ENCODE data around the gene SCAMP3. TPM values are rescaled to one million over a fixed set of nuclear protein-coding genes. Genes with fewer than 3 reads are reported as not detected.
A peak's percentile ranks its signal among the peaks of the same experiment; 100 is the strongest.
"Not testable (repeated sequence)": the region's sequence is repeated elsewhere in the genome, so short reads cannot be mapped to it uniquely, and the experiment has no call there.

The SCAMP3 gene
- total and polyA plus RNA-seq, 10 of the 15 experiments (the other 5 are each of a cell fraction or from before 2014, with no cell fraction given): 17.2 to 133 (median 87.3) TPM

DNA sequence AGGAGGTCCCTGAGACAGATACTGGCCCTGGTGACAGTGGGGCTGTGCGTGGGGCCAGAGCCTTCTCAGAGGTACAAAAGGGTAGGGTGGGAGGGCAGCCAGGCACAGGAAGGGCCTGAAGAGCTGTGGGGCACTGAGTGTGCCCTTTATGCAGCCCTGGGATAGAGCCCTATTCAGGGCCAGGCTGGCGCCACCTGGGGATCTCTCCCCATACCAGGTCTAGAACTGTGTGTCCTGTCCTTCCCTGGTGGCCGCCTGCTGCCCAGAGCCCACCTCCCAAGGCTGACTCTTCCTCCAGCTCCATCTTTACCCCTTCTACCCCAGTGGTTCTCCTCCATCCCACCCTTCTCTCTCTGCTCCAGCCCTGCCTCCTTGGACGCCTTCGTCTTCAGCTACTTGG, 28.7 kb downstream of the SCAMP3 start:
- H3K27me3 ChIP-seq (replicated peaks in 1 of 2; ENCODE audit: control insufficient read depth in 2 of 2, insufficient read depth in 2 of 2, low read length in 1 of 2); H3K9ac ChIP-seq (ENCODE audit: control insufficient read depth, insufficient read depth, low read length); H2AFZ ChIP-seq (ENCODE audit: control insufficient read depth, low read depth, low read length); FAIRE-seq; intact Hi-C loops (cut with micrococcal nuclease; ENCODE audit: unreplicated experiment); BruUV-seq (replicated peaks); POLR2A ChIA-PET; H3K36me3 ChIP-seq (ENCODE audit: control insufficient read depth in 2 of 2, insufficient read depth in 2 of 2, low read length in 1 of 2); in situ Hi-C loops (cut with MboI); SMC1A ChIA-PET (ENCODE audit: uncharacterized antibody, unreplicated experiment); H3K9me3 ChIP-seq (replicated peaks; ENCODE audit: control insufficient read depth, insufficient read depth, low read length); H3K4me3 ChIP-seq; DNase-seq (ENCODE audit: low read depth, low spot score); H3K79me2 ChIP-seq (ENCODE audit: control insufficient read depth, insufficient read depth, low read length); H3K4me1 ChIP-seq (ENCODE audit: control insufficient read depth, insufficient read depth, low read length); H3K27ac ChIP-seq (ENCODE audit: control insufficient read depth, insufficient read depth); RAD21 ChIA-PET (ENCODE audit: unreplicated experiment); H3K4me2 ChIP-seq (ENCODE audit: control insufficient read depth, insufficient read depth); CTCF ChIA-PET; H4K20me1 ChIP-seq (ENCODE audit: control insufficient read depth, insufficient read depth): not testable (repeated sequence)
- WGBS (ENCODE audit: insufficient coverage, insufficient replicate concordance, low lambda C conversion rate, missing lambda C conversion rate): 80% methylated on average over 1 of the region's 5 CpGs
- peak; percentile 18; the same call in 1 of the 3 replicates for ATAC-seq

GRCh38 chr1:155232001-155232978, 29.9 kb downstream of the SCAMP3 start:
- H4K20me1 ChIP-seq (ENCODE audit: control insufficient read depth, insufficient read depth); H3K4me2 ChIP-seq (ENCODE audit: control insufficient read depth, insufficient read depth); H3K79me2 ChIP-seq (ENCODE audit: control insufficient read depth, insufficient read depth, low read length); H3K4me3 ChIP-seq; H2AFZ ChIP-seq (ENCODE audit: control insufficient read depth, low read depth, low read length); in situ Hi-C loops (cut with MboI); SMC1A ChIA-PET (ENCODE audit: uncharacterized antibody, unreplicated experiment); BruUV-seq (replicated peaks); intact Hi-C loops (cut with micrococcal nuclease; ENCODE audit: unreplicated experiment); H3K9me3 ChIP-seq (replicated peaks; ENCODE audit: control insufficient read depth, insufficient read depth, low read length); CTCF ChIA-PET; H3K9ac ChIP-seq (ENCODE audit: control insufficient read depth, insufficient read depth, low read length); H3K36me3 ChIP-seq (ENCODE audit: control insufficient read depth in 2 of 2, insufficient read depth in 2 of 2, low read length in 1 of 2); RAD21 ChIA-PET (ENCODE audit: unreplicated experiment); H3K27ac ChIP-seq (ENCODE audit: control insufficient read depth, insufficient read depth); ATAC-seq; H3K4me1 ChIP-seq (ENCODE audit: control insufficient read depth, insufficient read depth, low read length); FAIRE-seq; H3K27me3 ChIP-seq (replicated peaks in 1 of 2; ENCODE audit: control insufficient read depth in 2 of 2, insufficient read depth in 2 of 2, low read length in 1 of 2); POLR2A ChIA-PET; DNase-seq (ENCODE audit: low read depth, low spot score): not testable (repeated sequence)
- 74% methylated on average over 13 of the region's 13 CpGs for WGBS (ENCODE audit: insufficient coverage, insufficient replicate concordance, low lambda C conversion rate, missing lambda C conversion rate)

DNA sequence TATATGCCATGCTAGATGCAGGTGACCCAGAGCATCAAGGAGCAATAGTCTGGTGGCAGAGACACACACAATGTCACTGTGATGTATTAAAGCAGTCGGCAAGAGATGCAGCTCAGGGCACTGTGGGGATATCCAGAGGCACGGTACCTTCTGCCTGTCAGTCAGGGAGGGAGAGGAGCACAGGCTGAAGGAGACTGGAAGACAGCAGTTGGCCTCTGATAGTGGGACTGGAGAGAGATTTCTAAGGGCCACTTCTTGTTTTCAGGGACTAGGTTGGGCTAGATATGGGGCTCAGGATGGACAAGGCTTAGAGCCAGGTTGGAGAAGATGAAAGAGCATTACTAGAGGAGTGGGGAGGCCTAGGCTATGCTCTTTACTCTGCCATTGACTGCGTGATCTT, 30.9 kb downstream of the SCAMP3 start:
- FAIRE-seq: not testable (repeated sequence)

More for the DNA sequence above, 30.9 kb downstream of the SCAMP3 start:
- H3K27ac ChIP-seq (ENCODE audit: control insufficient read depth, insufficient read depth); H3K9me3 ChIP-seq (replicated peaks; ENCODE audit: control insufficient read depth, insufficient read depth, low read length); H4K20me1 ChIP-seq (ENCODE audit: control insufficient read depth, insufficient read depth); H3K36me3 ChIP-seq (ENCODE audit: control insufficient read depth in 2 of 2, insufficient read depth in 2 of 2, low read length in 1 of 2); H3K4me3 ChIP-seq; ATAC-seq; H2AFZ ChIP-seq (ENCODE audit: control insufficient read depth, low read depth, low read length); intact Hi-C loops (cut with micrococcal nuclease; ENCODE audit: unreplicated experiment); BruUV-seq (replicated peaks); SMC1A ChIA-PET (ENCODE audit: uncharacterized antibody, unreplicated experiment); H3K4me1 ChIP-seq (ENCODE audit: control insufficient read depth, insufficient read depth, low read length); RAD21 ChIA-PET (ENCODE audit: unreplicated experiment); H3K9ac ChIP-seq (ENCODE audit: control insufficient read depth, insufficient read depth, low read length); in situ Hi-C loops (cut with MboI); H3K4me2 ChIP-seq (ENCODE audit: control insufficient read depth, insufficient read depth); POLR2A ChIA-PET; H3K27me3 ChIP-seq (replicated peaks in 1 of 2; ENCODE audit: control insufficient read depth in 2 of 2, insufficient read depth in 2 of 2, low read length in 1 of 2); DNase-seq (ENCODE audit: low read depth, low spot score): not testable (repeated sequence)
- 51% methylated on average over 3 of the region's 3 CpGs for WGBS (ENCODE audit: insufficient coverage, insufficient replicate concordance, low lambda C conversion rate, missing lambda C conversion rate)
- peaks cover 13% of the 10 kb centered on the region for H3K79me2 ChIP-seq (ENCODE audit: control insufficient read depth, insufficient read depth, low read length)
- CTCF ChIA-PET: interaction anchor here (0.7 kb wide), 1 partner anchor 18 kb away, joined by 3 read pairs; no protein-coding TSS in a partner anchor

Data from GM12878 (cell line).